GM18873 (cell line): ENCODE results near the gene TMEM131.

Source experiments
- ATAC-seq: cut with Tn5 transposase; IDR thresholded peaks from one replicate; pipeline ENCODE4 v1.9.1; 2021; ENCODE audit warnings: mild to moderate bottlenecking, moderate library complexity, moderate number of reproducible peaks; ENCODE audit not compliant: unreplicated experiment, low FRiP score

The TMEM131 gene

GRCh38 chr2:97747716-97748115, 248.0 kb downstream of the TMEM131 start:
- ATAC-seq: no peak

GRCh38 chr2:97747285-97747684, 248.5 kb downstream of the TMEM131 start:
- no peak for ATAC-seq

GRCh38 chr2:97745474-97746174, 250.1 kb downstream of the TMEM131 start:
- ATAC-seq: no peak

- no peak for ATAC-seq
Observed at GRCh38 chr2:97743913-97744312, 251.8 kb downstream of the TMEM131 start.

- ATAC-seq: no peak
Observed at GRCh38 chr2:97742381-97742847, 253.3 kb downstream of the TMEM131 start.

- ATAC-seq: no peak
Observed at GRCh38 chr2:97741686-97742085, 254.1 kb downstream of the TMEM131 start.

- no peak for ATAC-seq
Observed at GRCh38 chr2:97741251-97741650, 254.5 kb downstream of the TMEM131 start.

GRCh38 chr2:97740590-97741182, 255.1 kb downstream of the TMEM131 start:
- no peak for ATAC-seq

- ATAC-seq: no peak
Observed at GRCh38 chr2:97739893-97740245, 255.9 kb downstream of the TMEM131 start.

- ATAC-seq: no peak
Observed at GRCh38 chr2:97739020-97739892, 256.5 kb downstream of the TMEM131 start.

GRCh38 chr2:97738179-97739019, 257.3 kb downstream of the TMEM131 start:
- ATAC-seq: no peak

GRCh38 chr2:97737421-97738178, 258.1 kb downstream of the TMEM131 start:
- ATAC-seq: no peak

- no peak for ATAC-seq
Observed at GRCh38 chr2:97736608-97737330, 259.0 kb downstream of the TMEM131 start.

GRCh38 chr2:97736185-97736584, 259.6 kb downstream of the TMEM131 start:
- ATAC-seq: no peak

GRCh38 chr2:97735161-97735561, 260.6 kb downstream of the TMEM131 start:
- no peak for ATAC-seq

GRCh38 chr2:97734061-97735051, 261.4 kb downstream of the TMEM131 start:
- ATAC-seq: no peak

- no peak for ATAC-seq
Observed at GRCh38 chr2:97733341-97734035, 262.3 kb downstream of the TMEM131 start.
